SK-N-SH (cell line): ENCODE measurements around the gene SIRT2. TPM values are rescaled to one million over a fixed set of nuclear protein-coding genes. Genes with fewer than 3 reads are reported as not detected.

Experiments
- CTCF ChIA-PET: fragments of 300-600, 350-600 bp; formaldehyde crosslinking; extraction: SDS; loops from one replicate; lab custom pipeline; 2021; lab: Yijun Ruan, JAX
- POLR2A ChIA-PET: fragments of 350-600 bp; sonication (Branson Sonifier 250); formaldehyde crosslinking; extraction: SDS; loops from one replicate; lab custom pipeline; 2020; ENCODE audit warnings: antibody characterized with exemption, inconsistent platforms; lab: Yijun Ruan, JAX
- DNase-seq: peaks from one replicate; pipeline ENCODE4 v3.0.0; 2012
- H2AFZ ChIP-seq: fragments of 200-600 bp; sonication (generic); 2 replicates; pipeline ENCODE4 v1.8.1; 2016; ENCODE audit warnings: antibody characterized with exemption, mild to moderate bottlenecking, low read depth
- H3F3A ChIP-seq: fragments of 200-600 bp; sonication (generic); replicated peaks from 2 replicates; pipeline ENCODE3; 2016; ENCODE audit warnings: antibody characterized with exemption, mild to moderate bottlenecking; ENCODE audit not compliant: insufficient read depth
- H3K27ac ChIP-seq, 2 experiments: fragments of 200-500 bp in 1 of 2; fragments of 200-600 bp in 1 of 2; sonication (Bioruptor generic) in 1 of 2; sonication (generic), shearing (Covaris generic) in 1 of 2; 2 replicates each; pipeline versions ENCODE4 v1.5.1 to v1.6.1; 2014 to 2016; ENCODE audit warnings: low read depth in 2 of 2, inconsistent platforms in 1 of 2, low read length in 1 of 2, mild to moderate bottlenecking in 1 of 2, mixed read lengths in 1 of 2
- H3K27me3 ChIP-seq: fragments of 200-600 bp; sonication (generic), shearing (Covaris generic); 2 replicates; pipeline ENCODE4 v1.6.1; 2016; ENCODE audit warnings: mixed run types; ENCODE audit not compliant: insufficient read depth
- H3K36me3 ChIP-seq, 2 experiments: fragments of 200-500 bp in 1 of 2; fragments of 200-600 bp in 1 of 2; sonication (Bioruptor generic) in 1 of 2; sonication (generic) in 1 of 2; replicated peaks in 1 of 2; 2 replicates each; pipeline versions ENCODE3 to v1.5.1; 2014 to 2016; ENCODE audit warnings: low read length in 1 of 2, mild to moderate bottlenecking in 1 of 2; ENCODE audit not compliant: insufficient read depth in 2 of 2, control insufficient read depth in 1 of 2
- H3K4me1 ChIP-seq, 2 experiments: fragments of 200-500 bp in 1 of 2; fragments of 200-600 bp in 1 of 2; sonication (Bioruptor generic) in 1 of 2; sonication (generic), shearing (Covaris generic) in 1 of 2; 2 replicates each; pipeline versions ENCODE4 v1.5.1 to v1.6.1; 2014 to 2016; ENCODE audit warnings: low read depth in 1 of 2, low read length in 1 of 2, mixed run types in 1 of 2; ENCODE audit not compliant: insufficient read depth in 2 of 2, control insufficient read depth in 1 of 2
- H3K4me2 ChIP-seq: fragments of 200-600 bp; sonication (generic), shearing (Covaris generic); 2 replicates; pipeline ENCODE4 v1.6.1; 2017; ENCODE audit warnings: mixed run types
- H3K4me3 ChIP-seq, 2 experiments: fragments of 200-500 bp in 1 of 2; fragments of 200-600 bp in 1 of 2; sonication (Bioruptor generic) in 1 of 2; sonication (generic), shearing (Covaris generic) in 1 of 2; 2 replicates each; pipeline versions ENCODE4 v1.5.1 to v1.8.1; 2014 to 2016; ENCODE audit warnings: low read depth in 2 of 2, inconsistent platforms in 1 of 2, low read length in 1 of 2, mild to moderate bottlenecking in 1 of 2, mixed read lengths in 1 of 2, moderate library complexity in 1 of 2
- H3K79me2 ChIP-seq: fragments of 200-600 bp; sonication (generic); 2 replicates; pipeline ENCODE4 v1.8.1; 2017; ENCODE audit warnings: mild to moderate bottlenecking; ENCODE audit not compliant: insufficient read depth
- H3K9ac ChIP-seq: fragments of 200-600 bp; sonication (generic); 2 replicates; pipeline ENCODE4 v1.6.1; 2017; ENCODE audit warnings: mixed run types
- H3K9me2 ChIP-seq: fragments of 200-600 bp; sonication (generic); 2 replicates; pipeline ENCODE4 v1.6.1; 2017; ENCODE audit warnings: mixed run types
- H3K9me3 ChIP-seq: fragments of 200-600 bp; sonication (generic); 2 replicates; pipeline ENCODE4 v1.6.1; 2017; ENCODE audit warnings: mixed run types, mild to moderate bottlenecking, moderate library complexity
- H4K20me1 ChIP-seq: fragments of 200-600 bp; sonication (generic); 2 replicates; pipeline ENCODE4 v1.6.1; 2017; ENCODE audit warnings: mild to moderate bottlenecking, mixed run types; ENCODE audit not compliant: insufficient read depth
- CHD2 ChIP-seq: fragments of 150-350 bp; IDR thresholded peaks from 2 replicates; pipeline ENCODE4 v1.6.1; 2018; ENCODE audit warnings: low read length; ENCODE audit not compliant: partially characterized antibody
- ELF1 ChIP-seq: IDR thresholded peaks from 2 replicates; pipeline ENCODE4 v1.4.0; 2012
- EZH2phosphoT487 ChIP-seq: fragments of 200-600 bp; sonication (generic); IDR thresholded peaks from 2 replicates; pipeline ENCODE4 v1.6.1; 2017; ENCODE audit warnings: low read depth, mixed run types, mild to moderate bottlenecking, antibody characterized with exemption, moderate library complexity, borderline replicate concordance
- FOSL2 ChIP-seq: IDR thresholded peaks from 2 replicates; pipeline ENCODE4 v1.4.0; 2012; ENCODE audit warnings: low read depth, mild to moderate bottlenecking, moderate library complexity, borderline replicate concordance
- GATA2 ChIP-seq: sonication (generic); formaldehyde crosslinking; IDR thresholded peaks from 2 replicates; pipeline ENCODE4 v1.5.0; 2020; ENCODE audit warnings: mild to moderate bottlenecking, missing genetic modification reagents
- IRF3 ChIP-seq: fragments of 150-350 bp; IDR thresholded peaks from 2 replicates; pipeline ENCODE4 v1.6.1; 2016; ENCODE audit warnings: mild to moderate bottlenecking, low read depth, low read length
- MEF2A ChIP-seq: IDR thresholded peaks from 2 replicates; pipeline ENCODE4 v1.4.0; 2012; ENCODE audit warnings: low read depth, borderline replicate concordance
- RAD21 ChIP-seq: IDR thresholded peaks from 2 replicates; pipeline ENCODE4 v1.6.1; 2012; ENCODE audit warnings: mild to moderate bottlenecking, low read length
- REST ChIP-seq: IDR thresholded peaks from 2 replicates; pipeline ENCODE4 v1.6.1; 2012; ENCODE audit warnings: mild to moderate bottlenecking, low read depth, low read length, moderate library complexity
- YY1 ChIP-seq: IDR thresholded peaks from 2 replicates; pipeline ENCODE4 v1.4.0; 2012; ENCODE audit warnings: low read depth, mild to moderate bottlenecking
- WGBS: methylation state at CpG from one replicate; pipeline ENCODE4 v1.1.6; 2017; ENCODE audit warnings: low lambda C conversion rate; 5-methylcytosine and 5-hydroxymethylcytosine counted together
- polyA plus RNA-seq, 3 experiments: library from polyadenylated mRNA; depleted of rRNA; stranded (reverse); fragments of >200 nt; gene quantifications; 2 replicates each; pipeline ENCODE4 v1.2.3, GENCODE V29; 2012

The SIRT2 gene
- polyA plus RNA-seq, 1 of the 3 experiments (the other 2 are of a cell fraction): 39.3 TPM

DNA sequence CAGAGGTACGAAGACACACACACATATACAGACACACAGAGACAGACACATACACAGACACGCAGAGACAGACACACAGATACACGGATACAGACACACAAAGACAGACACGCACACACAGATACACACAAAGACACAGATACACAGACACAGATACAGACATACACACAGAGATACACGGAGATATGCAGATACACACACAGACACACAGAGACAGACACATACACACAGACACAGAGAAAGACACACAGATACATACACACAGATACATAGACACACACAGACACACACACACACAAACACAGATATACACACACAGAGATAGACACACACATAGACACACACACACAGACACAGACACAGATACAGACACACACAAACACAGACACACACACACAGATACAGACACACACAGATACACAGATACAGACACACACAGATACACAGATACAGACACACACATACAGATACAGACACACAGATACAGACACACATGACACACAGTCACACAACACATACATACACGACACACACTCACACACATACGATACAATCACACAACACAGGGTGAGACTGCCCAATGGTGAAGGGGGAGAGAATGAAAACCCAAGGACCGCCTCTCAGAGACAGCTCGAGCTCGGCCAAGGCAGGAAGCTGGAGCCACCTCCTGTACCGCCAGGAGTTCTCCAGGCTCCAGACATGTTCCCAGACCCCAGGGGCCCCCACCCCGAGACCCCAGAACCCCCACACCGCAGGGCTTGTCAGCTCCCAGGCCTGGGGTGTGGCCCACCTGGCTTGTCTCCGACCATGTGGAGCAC is 21.4 kb upstream of the SIRT2 start:
- no peak overlapping the region for H2AFZ ChIP-seq
- CTCF ChIA-PET: no interaction called here
- H3K9me2 ChIP-seq: no peaks in the 10 kb centered on the region
- H3K4me1 ChIP-seq: peaks cover 0 to 10% of the 10 kb centered on the region in 2 experiments; a peak in 1 of 4 replicates
- no peak overlapping the region for H3K27ac ChIP-seq
- no peaks in the 10 kb centered on the region for H3F3A ChIP-seq
- no peak overlapping the region for H3K4me3 ChIP-seq
- H3K79me2 ChIP-seq: no peaks in the 10 kb centered on the region
- TF ChIP-seq EZH2phosphoT487 (no peak), FOSL2 (no peak), CHD2 (no peak), GATA2 (CRISPR knock-in tag) (no peak), ELF1 (no peak), REST (no peak), MEF2A (no peak), RAD21 (no peak), YY1 (no peak)
- H4K20me1 ChIP-seq: no peaks in the 10 kb centered on the region
- DNase-seq: peak; percentile 19
- H3K9ac ChIP-seq: no peak overlapping the region
- POLR2A ChIA-PET: interaction anchor here (0.6 to 0.9 kb wide), 2 partner anchors 42 to 188 kb away, joined by 3 read pairs; no protein-coding TSS in a partner anchor
- H3K4me2 ChIP-seq: no peak overlapping the region
- H3K27me3 ChIP-seq: no peaks in the 10 kb centered on the region
- no peaks in the 10 kb centered on the region for H3K9me3 ChIP-seq
- peaks cover 4 to 17% of the 10 kb centered on the region in 2 experiments for H3K36me3 ChIP-seq
- 83% methylated on average over 14 of the region's 14 CpGs for WGBS

- no peak overlapping the region for H3K4me3 ChIP-seq
- no peak overlapping the region for H3K9ac ChIP-seq
- ChIA-PET POLR2A (no interaction called here), CTCF (interaction anchor here (1.3 to 3.4 kb wide), 2 partner anchors 8 to 10 kb away, joined by 4 to 23 read pairs; partner anchors contain the start of genes MRPS12 and SARS2)
- peak; percentile 21 for DNase-seq
- H3K79me2 ChIP-seq: no peaks in the 10 kb centered on the region
- 80% methylated on average over 21 of the region's 21 CpGs for WGBS
- no peaks in the 10 kb centered on the region for H3K9me3 ChIP-seq
- H3K9me2 ChIP-seq: no peaks in the 10 kb centered on the region
- no peak for TF ChIP-seq CHD2
- no peak for TF ChIP-seq IRF3
- H3K4me2 ChIP-seq: no peak overlapping the region
- H3K27me3 ChIP-seq: no peaks in the 10 kb centered on the region
- H3K27ac ChIP-seq: no peak overlapping the region
- peaks cover 4 to 12% of the 10 kb centered on the region in 2 experiments for H3K36me3 ChIP-seq
- H3F3A ChIP-seq: no peaks in the 10 kb centered on the region
- peaks cover 0 to 10% of the 10 kb centered on the region in 2 experiments; a peak in 1 of 4 replicates for H3K4me1 ChIP-seq
- H2AFZ ChIP-seq: no peak overlapping the region
- no peaks in the 10 kb centered on the region for H4K20me1 ChIP-seq
These were observed 20.6 kb upstream of the SIRT2 start for GRCh38 chr19:38919837-38920601.
